GM18519 (cell line): ENCODE results near the gene TRIO.

ENCODE experiments used
- ATAC-seq: cut with Tn5 transposase; IDR thresholded peaks from one replicate; pipeline ENCODE4 v1.9.1; 2021; ENCODE audit warnings: mild to moderate bottlenecking, moderate library complexity; ENCODE audit not compliant: unreplicated experiment, low FRiP score

TRIO gene

DNA sequence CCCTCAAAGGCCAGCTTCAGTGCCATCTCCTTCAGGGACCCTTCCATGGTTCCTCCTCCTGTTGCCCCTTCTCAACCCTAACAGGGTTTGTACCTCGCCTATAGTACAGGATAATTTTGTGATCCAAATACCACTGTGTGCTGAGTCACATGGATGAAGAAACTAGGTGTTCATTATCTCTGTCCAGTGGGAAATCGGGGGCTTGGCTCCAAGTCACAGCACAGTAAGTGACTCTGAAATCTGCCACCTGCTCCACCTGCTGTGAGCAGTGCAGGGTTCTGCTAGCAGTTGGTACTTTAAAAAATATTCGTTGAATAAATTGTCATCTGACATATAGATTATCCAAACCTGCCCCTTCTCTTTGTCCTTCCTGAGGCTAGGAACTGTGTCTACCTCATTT, 315.3 kb downstream of the TRIO start:
- ATAC-seq, result no peak

DNA sequence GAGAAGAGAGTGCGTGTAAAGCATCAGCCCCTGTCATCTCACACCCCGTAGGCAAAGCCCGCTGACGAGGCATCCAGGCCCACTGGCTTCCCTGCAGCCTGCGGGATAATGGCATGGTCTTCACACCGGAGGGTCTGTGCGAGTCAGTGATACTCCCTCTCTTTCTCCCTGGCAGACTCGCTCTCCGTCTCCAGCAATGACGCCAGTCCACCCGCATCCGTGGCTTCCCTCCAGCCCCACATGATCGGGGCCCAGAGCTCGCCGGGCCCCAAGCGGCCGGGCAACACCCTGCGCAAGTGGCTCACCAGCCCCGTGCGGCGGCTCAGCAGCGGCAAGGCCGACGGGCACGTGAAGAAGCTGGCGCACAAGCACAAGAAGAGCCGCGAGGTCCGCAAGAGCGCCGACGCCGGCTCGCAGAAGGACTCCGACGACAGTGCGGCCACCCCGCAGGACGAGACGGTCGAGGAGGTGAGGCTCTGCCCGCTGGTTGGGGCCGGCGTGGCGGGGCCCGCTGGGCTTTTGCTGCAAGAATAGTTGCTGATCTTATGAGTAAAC, 317.8 kb downstream of the TRIO start:
- ATAC-seq, result no peak

DNA sequence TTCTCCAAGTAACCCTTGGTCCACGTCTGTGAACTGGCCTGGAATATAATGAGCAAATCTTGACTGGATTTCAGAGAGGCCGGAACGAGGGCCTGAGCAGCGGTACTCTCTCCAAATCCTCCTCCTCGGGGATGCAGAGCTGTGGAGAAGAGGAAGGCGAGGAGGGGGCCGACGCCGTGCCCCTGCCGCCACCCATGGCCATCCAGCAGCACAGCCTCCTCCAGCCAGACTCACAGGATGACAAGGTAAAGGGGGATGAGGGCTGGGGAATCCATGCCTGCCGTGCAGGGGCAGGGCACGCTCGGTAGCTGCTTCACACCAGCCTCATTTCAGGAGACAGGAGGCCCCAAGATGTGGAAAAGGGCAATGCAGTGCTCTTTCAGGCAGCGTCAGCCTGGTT, 319.5 kb downstream of the TRIO start:
- no peak for ATAC-seq

DNA sequence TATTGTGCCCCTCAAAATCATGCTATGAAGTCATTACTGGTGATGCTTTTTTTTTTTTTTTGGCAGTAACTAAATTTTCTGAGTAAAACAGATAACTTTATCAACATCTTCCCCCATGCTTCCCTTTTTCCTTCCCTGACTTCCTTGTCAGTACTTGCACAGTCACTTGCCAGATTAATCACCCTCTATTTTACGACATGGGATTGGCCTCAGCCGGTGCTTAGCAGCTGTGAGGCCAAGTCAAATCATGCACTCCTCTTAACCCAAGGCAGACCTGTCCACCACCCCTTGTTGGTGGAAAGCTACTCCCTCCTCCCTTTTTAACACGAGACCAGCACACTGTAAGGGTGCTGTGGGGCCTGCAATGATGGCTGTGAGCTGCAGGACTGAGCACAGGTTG, 320.5 kb downstream of the TRIO start:
- ATAC-seq, result no peak

DNA sequence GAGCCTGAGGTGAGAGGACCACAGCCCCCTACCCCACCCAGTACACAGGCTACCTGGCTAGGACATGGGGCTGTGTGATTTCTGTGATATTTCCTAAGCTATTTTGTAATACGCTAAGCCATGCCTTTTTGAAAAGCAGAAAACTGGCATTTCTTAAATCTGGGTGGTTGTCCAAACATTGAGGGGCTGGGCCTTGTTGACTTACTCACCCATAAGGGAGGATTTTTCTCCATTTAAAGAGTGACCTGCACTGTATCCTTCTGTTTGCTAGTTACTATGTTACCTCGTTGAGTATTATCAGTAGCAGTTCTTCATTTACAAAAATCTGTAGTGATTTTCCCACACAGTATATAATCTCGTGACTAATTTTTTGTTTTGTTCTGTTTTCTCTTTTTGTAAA, 321.0 kb downstream of the TRIO start:
- no peak for ATAC-seq

DNA sequence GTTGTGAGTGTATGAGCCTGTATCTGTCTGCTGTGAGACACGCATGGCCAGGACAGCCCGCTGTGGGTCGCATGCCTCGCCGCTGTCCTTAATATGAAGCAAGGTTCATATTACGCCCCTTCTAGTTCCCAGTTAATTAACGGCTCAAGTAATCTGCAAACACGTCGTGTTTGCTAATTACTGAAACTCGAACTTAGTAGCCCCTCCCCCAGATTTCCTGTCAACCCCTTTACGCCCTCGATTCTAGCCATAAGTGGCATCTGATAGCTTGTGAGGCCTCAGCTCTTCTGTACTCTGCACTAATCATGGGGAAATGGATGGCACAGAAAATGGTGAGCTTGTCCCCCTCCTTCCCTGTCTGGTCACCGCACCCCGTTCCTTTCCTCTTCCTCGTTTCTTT, 321.5 kb downstream of the TRIO start:
- no peak for ATAC-seq

DNA sequence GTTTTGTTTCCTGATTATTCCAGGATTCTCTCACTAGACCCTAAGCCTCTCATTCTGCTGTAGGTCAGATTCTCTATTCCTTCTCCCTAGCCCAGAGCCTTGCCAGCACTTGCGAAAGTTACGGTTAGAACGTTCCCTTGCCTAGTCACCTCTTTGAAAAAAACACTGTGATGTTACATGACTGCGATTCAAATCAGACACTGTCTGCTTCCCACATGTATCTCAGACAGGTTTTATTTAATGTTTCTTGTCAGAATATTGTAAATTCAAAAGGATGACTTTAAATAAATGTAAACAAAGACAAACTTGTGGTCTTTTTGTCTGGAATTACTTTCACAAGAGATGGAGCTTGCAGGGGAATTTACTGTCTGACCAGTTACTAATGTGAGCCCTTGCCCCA, 322.0 kb downstream of the TRIO start:
- ATAC-seq, result no peak

DNA sequence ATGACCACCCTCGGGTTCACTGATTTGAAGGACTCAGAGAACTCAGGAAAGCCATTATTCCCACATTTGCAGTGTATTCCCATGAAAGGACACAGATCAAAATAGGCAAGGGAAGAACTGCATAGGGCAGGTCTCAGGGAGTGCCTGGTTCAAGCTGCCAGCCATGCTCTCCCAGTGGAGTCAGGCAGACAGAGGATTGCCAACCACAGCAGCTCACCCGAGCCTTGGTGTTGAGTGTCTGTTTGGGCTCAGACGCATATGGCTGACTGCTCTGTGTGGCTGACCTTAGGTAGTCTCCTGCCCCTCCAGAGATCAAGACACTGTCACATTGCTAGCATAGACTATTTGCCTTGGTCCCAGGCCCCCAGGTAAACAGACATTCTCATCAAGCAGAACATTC, 322.6 kb downstream of the TRIO start:
- ATAC-seq, result no peak

DNA sequence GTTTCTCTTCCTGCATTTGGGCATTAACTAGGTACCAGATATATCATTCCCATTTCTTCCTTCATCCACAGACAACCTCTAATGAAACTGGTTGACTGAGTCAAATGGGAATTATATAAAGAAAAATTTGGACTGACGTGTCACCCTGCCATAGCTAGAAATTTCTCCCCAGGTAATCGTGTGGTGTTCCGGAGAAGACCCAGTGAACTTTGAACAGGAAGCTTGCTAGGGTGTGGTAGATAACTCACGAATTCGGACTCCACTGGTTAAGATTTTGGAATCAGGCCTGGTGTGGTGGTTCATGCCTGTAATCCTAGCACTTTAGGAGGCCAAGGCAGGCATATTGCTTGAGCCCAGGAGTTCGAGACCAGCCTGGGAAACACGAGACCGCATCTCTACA, 324.1 kb downstream of the TRIO start:
- no peak for ATAC-seq

DNA sequence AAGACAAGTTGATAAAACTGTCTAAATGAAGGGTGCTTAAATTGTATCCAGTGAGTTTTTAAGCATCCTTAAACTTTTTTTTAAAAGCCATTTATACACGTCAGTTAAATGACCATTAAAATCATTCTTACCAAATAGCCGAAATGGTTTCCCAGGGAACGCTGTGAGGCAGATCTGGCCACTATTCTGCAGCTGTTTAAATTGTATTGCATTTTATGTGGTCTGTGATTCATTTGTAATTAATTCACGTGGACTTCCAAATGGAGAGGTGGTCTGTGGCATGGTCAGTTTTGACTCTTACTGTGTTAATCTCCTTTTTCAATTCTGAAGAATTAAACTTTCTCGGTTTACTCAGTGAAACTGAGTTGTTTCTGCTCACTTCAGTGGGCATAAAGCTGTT, 324.7 kb downstream of the TRIO start:
- no peak for ATAC-seq

DNA sequence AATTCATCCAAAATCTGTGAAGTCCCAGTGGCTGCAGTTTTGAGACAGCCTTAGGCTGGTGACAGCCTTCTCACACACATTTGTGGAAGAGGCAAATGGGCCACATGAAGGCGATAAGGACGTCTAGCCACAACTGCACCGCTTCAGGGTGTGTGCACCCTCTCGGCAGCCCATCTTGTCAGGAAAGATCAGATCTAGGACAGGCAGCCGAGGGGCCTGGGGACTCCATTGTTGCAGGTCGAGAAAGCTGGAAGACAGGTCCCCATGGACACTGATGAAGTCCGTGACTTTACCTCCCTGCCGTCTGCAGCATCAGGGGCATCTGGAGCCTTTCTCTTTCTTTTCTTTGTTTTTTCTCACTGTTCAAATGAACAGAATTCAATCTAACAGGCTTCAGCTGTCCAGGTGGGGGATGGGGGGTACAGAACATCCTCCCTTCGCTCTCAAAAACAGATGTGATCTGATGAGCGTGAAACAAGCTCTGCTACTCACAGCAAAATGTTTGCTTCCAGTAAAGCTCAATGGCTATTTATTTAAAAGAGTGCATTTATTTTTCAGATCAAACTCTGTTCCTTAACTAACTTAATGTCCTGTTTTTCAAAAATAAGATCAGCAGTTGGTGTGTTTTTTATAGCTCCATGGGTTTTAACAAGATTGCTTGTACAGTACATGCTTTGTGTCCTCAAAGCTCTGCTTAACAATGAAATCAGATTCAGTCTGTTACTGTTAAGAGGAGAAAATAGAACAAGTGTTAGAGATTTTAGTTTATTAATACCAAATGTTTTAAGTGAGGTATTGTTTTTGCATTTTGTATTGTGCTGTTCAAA, 326.6 kb downstream of the TRIO start:
- no peak for ATAC-seq

DNA sequence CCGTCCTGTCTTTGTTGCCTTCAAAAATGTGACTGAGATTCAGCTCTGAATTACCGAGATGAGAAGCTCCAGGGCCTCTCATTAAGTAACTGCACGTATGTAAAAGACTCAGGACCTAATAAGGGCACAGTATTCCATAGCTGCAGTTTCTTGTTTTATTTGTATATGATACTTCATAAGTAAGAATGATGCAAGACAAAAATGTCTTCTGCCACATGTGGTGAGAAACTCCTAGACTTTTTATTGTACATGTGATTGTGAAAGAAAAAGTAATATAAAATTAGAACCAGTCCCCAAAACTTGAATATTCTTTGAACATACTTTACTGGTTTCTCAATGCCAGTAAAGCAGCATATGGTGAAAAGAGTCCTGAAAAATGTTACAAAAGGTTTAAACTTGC, 328.4 kb downstream of the TRIO start:
- no peak for ATAC-seq

DNA sequence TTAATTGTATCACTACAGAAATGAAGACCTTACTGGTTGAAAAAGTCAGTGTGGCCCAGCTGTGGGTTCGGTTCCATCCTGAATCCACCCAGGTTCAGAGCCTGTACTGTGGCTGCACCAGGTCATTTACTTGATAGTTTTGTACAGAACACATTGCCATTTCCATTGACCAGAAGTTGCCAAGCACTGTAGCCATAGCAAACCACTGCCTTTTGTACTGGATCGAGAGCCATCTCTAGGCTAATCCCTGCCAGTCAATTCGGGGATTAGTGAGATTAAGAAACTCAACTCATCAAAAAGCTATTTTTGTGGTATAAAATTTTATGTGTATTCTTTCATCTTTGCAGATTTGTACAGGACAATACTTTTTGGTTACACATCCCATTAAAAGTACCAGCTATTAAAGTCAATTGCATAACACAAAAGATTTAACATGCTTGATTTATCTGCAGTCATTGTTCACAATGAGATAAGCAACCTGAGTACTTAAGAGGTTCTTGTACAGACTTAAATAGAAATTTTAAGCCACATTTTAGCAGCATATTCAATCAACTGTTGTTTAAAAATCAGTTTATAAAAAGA, 329.9 kb downstream of the TRIO start:
- no peak for ATAC-seq

DNA sequence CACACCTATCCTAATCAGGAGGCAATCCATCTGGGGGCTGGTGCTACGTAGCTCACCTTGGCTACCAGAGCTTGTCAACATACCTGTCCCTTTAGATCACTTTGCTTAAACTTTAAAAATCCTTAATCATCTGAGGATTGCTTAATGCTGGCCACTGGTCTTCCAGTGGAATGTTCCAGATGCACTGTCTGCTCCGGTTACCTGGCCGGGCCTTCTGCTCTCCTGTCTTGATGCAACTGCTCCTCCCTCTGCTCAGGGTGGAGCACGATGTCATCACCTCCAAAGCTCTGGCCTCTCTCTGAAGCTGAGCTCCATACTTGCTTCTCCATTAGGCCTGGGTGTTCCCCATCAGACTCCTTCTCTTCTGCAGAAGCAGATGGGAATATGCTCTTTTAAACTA, 331.9 kb downstream of the TRIO start:
- no peak for ATAC-seq

DNA sequence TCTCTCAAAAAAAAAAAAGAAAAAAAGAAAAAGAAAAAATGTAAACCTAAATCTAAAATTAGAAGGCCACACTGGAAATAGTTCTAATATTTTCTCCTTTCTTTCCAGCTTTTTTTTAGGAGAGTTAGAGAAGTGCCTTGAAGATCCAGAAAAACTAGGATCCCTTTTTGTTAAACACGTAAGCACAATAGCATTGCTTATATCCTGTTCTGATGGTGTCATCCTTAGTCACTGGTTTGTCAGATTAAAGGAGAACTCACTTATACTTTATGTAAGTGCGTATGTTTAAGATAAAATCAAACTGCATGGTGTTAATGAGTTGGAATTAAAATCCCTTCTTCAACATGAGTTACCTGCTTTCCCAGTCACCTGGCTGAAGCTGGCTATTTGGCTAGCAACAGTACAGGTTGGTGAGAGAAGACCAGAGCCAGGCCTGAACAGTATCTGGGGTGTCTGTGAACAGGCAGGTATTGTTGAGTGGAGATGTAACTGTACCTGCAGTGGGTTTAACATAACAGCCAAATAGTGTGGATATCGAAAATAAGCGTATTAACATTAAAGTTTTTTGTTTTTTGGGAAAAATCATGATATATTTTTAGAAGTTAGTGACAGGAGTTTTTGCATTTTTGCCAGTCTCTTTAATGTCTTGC, 333.8 kb downstream of the TRIO start:
- no peak for ATAC-seq

DNA sequence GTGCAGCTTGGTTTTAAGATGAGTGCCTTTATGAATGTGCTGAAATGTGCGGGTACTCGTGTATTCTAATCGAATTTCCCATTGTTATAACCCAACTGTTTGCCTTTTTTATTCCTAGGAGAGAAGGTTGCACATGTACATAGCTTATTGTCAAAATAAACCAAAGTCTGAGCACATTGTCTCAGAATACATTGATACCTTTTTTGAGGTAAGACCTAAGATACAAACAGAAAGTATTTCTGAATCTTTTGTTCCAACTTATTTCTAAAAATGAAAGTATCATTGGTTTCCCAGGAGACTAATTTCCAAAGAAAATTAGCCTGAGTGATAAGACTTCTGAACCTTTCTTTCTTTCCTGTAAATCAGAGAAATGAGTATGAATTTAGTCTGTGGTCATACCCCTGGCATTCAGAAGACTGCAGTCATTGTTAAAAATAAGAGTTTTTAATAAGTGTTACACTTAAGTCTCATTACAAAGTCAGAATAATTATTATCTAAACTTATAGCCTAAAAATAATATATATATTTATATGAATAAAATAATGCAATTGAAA, 336.1 kb downstream of the TRIO start:
- no peak for ATAC-seq

DNA sequence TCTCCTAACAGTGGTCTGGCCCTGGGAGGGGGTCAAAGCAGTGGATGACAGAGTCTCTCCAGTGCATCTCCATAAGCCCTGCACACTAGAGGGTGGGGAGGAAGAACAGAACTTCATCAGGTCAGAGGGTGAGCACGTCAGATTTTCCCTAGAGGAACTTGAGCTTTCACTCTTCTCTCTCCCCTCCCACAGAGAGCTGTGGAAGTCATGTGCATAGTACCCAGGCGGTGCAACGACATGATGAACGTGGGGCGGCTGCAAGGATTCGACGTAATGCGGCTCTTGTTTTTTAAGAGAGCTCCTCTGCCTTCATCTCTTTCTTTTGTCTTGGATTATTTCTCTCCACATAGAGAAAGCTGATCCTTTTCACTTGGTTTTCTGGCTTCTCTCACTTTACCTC, 338.2 kb downstream of the TRIO start:
- no peak for ATAC-seq

DNA sequence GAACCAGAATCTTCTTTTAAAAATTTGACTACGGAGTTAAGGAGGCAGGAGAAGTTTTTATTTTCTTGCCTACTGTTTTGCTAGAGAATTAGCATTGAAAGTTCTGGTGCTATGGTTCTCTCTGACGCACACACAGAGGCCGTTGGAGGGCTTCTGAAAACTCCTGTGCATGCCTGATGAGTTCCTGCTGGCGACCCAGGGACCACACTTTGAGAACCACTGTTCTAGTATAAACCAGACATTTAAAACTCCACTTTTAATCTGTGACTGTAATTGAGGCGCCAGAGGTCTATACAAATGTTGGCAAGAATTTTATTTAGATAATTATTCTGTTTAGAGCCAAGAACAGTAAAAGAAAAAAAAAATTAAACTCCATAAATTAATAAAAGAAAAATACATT, 338.9 kb downstream of the TRIO start:
- no peak for ATAC-seq

DNA sequence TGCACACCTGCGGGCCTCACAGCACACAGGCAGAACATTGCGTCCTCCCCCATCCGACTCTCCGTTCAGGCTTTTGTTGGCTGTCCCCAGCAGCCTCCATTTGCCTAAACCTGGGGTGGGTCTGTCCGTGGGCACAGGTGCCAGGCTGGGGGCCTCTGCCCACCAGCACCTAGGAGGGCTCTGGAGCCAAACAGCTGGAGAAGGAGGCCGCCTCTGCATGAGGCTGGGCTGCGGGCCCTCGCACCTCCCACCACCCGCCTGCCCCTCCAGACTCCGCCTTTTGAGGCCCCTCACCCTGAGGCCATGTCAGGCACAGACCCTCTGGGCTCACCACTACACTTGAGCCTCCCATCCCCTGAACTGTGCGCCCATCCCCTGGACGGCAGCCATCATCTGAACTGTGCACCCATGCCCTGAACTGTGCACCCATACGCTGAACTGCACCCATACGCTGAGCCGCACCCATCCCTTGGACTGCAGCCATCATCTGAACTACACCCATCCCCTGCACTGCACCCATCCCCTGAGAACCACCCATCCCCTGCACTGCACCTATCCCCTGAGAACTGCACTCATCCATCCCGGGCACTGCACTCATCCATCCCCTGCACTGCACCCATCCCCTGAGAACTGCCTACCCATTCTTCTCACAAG, 340.5 kb downstream of the TRIO start:
- ATAC-seq, result no peak

DNA sequence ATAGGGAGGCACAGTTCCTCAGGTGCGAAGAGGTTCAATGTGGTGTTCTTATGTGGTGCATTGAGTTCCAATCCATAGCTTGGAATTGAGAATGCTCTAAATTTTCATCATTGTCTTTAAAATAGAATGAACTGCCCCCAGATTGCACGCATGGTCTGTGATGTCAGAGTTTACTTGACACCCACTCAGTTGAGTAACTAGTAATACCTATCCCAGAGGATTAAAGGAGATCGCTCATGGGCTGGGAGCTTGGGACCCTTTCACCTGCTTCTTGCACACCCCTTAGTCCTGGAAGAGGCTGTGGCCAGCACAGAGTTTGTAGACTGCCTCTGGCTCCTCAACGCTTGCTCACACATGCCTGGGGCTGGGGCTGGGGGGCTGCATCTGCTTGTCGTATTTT, 343.3 kb downstream of the TRIO start:
- ATAC-seq, result no peak
